ENCODE data around the gene RAB38.

RAB38 gene

GRCh38 chr11:88195908-88196307 is 20.7 kb upstream of the RAB38 start:
- TF ChIP-seq YY1 (IDR thresholded peaks at IDR 0.05; ENCODE audit: low read depth), result no peak
- no peak for TF ChIP-seq RAD21 (IDR thresholded peaks at IDR 0.05; ENCODE audit: low read depth)
- TF ChIP-seq ZBTB7A (IDR thresholded peaks at IDR 0.05; ENCODE audit: low read depth), result no peak
- TF ChIP-seq MAX (IDR thresholded peaks at IDR 0.05), result no peak
- TF ChIP-seq TEAD4 (IDR thresholded peaks at IDR 0.05), result no peak
- no peak for TF ChIP-seq REST (IDR thresholded peaks at IDR 0.05; ENCODE audit: low read depth)
- no peak for TF ChIP-seq USF1 (IDR thresholded peaks at IDR 0.05)
- TF ChIP-seq NFIC (IDR thresholded peaks at IDR 0.05), result no peak
- TF ChIP-seq TCF12 (IDR thresholded peaks at IDR 0.05; ENCODE audit: low read depth), result no peak
- no peak for TF ChIP-seq FOXM1 (IDR thresholded peaks at IDR 0.05; ENCODE audit: borderline replicate concordance, low read depth)
- no peak for TF ChIP-seq TAF1 (IDR thresholded peaks at IDR 0.05; ENCODE audit: low read depth)
- TF ChIP-seq CREB1 (IDR thresholded peaks at IDR 0.05; ENCODE audit: low read depth), result no peak
- TF ChIP-seq EGR1 (IDR thresholded peaks at IDR 0.05), result no peak
- no peak for TF ChIP-seq CEBPB (IDR thresholded peaks at IDR 0.05)

GRCh38 chr11:88194990-88195389 is 19.7 kb upstream of the RAB38 start:
- TF ChIP-seq USF1 (IDR thresholded peaks at IDR 0.05), result no peak
- TF ChIP-seq NFIC (IDR thresholded peaks at IDR 0.05), result no peak
- TF ChIP-seq YY1 (IDR thresholded peaks at IDR 0.05; ENCODE audit: low read depth), result no peak
- no peak for TF ChIP-seq CEBPB (IDR thresholded peaks at IDR 0.05)
- TF ChIP-seq CREB1 (IDR thresholded peaks at IDR 0.05; ENCODE audit: low read depth), result no peak
- TF ChIP-seq REST (IDR thresholded peaks at IDR 0.05; ENCODE audit: low read depth), result no peak
- TF ChIP-seq TAF1 (IDR thresholded peaks at IDR 0.05; ENCODE audit: low read depth), result no peak
- no peak for TF ChIP-seq RAD21 (IDR thresholded peaks at IDR 0.05; ENCODE audit: low read depth)
- TF ChIP-seq TEAD4 (IDR thresholded peaks at IDR 0.05), result no peak
- TF ChIP-seq TCF12 (IDR thresholded peaks at IDR 0.05; ENCODE audit: low read depth), result no peak
- no peak for TF ChIP-seq MAX (IDR thresholded peaks at IDR 0.05)
- no peak for TF ChIP-seq EP300 (IDR thresholded peaks at IDR 0.05; ENCODE audit: borderline replicate concordance)
- TF ChIP-seq ZBTB7A (IDR thresholded peaks at IDR 0.05; ENCODE audit: low read depth), result no peak
- TF ChIP-seq FOXM1 (IDR thresholded peaks at IDR 0.05; ENCODE audit: borderline replicate concordance, low read depth), result no peak
- TF ChIP-seq EGR1 (IDR thresholded peaks at IDR 0.05), result no peak

GRCh38 chr11:88193278-88193677 is 18.0 kb upstream of the RAB38 start:
- TF ChIP-seq MAX (IDR thresholded peaks at IDR 0.05) (no peak), YY1 (IDR thresholded peaks at IDR 0.05; ENCODE audit: low read depth) (no peak), CEBPB (IDR thresholded peaks at IDR 0.05) (no peak), TEAD4 (IDR thresholded peaks at IDR 0.05) (no peak), TAF1 (IDR thresholded peaks at IDR 0.05; ENCODE audit: low read depth) (no peak), RAD21 (IDR thresholded peaks at IDR 0.05; ENCODE audit: low read depth) (no peak)

- TF ChIP-seq CREB1 (IDR thresholded peaks at IDR 0.05; ENCODE audit: low read depth), result no peak
- no peak for TF ChIP-seq EP300 (IDR thresholded peaks at IDR 0.05; ENCODE audit: borderline replicate concordance)
- TF ChIP-seq EGR1 (IDR thresholded peaks at IDR 0.05), result no peak
- TF ChIP-seq MAX (IDR thresholded peaks at IDR 0.05), result no peak
- TF ChIP-seq YY1 (IDR thresholded peaks at IDR 0.05; ENCODE audit: low read depth), result no peak
These were observed 13.7 kb upstream of the RAB38 start for GRCh38 chr11:88188932-88189253.

GRCh38 chr11:88188251-88188931 is 13.1 kb upstream of the RAB38 start:
- no peak for TF ChIP-seq YY1 (IDR thresholded peaks at IDR 0.05; ENCODE audit: low read depth)
- no peak for TF ChIP-seq REST (IDR thresholded peaks at IDR 0.05; ENCODE audit: low read depth)
- no peak for TF ChIP-seq TAF1 (IDR thresholded peaks at IDR 0.05; ENCODE audit: low read depth)
- peak; percentile 22; the same call in 1 of the 2 replicates for TF ChIP-seq TEAD4 (IDR thresholded peaks at IDR 0.05)
- TF ChIP-seq MAX (IDR thresholded peaks at IDR 0.05), result no peak
- no peak for TF ChIP-seq FOXM1 (IDR thresholded peaks at IDR 0.05; ENCODE audit: borderline replicate concordance, low read depth)
- TF ChIP-seq CEBPB (IDR thresholded peaks at IDR 0.05), result no peak
- no peak for TF ChIP-seq USF1 (IDR thresholded peaks at IDR 0.05)
- no peak for TF ChIP-seq EGR1 (IDR thresholded peaks at IDR 0.05)

All from Ishikawa (cell line).